Measurements from ENCODE around the gene DPRX.

GRCh38 chr19:53624771-53625545, 6.8 kb upstream of the DPRX start:
- TF ChIP-seq CTCF (IDR thresholded peaks at IDR 0.05; ENCODE audit: insufficient read depth, low read depth, low read length) (no peak), EZH2 (IDR thresholded peaks at IDR 0.05; ENCODE audit: insufficient read depth, low read length) (no peak)

Measured in astrocyte (in vitro differentiated cells and primary cell).